Fibroblast of the conjunctiva (primary cell): ENCODE data around the gene SDK2.

Experiments used
- DNase-seq: peaks from one replicate; pipeline ENCODE4 v3.0.0-alpha.2; 2010; ENCODE audit warnings: low read depth

Gene SDK2

DNA sequence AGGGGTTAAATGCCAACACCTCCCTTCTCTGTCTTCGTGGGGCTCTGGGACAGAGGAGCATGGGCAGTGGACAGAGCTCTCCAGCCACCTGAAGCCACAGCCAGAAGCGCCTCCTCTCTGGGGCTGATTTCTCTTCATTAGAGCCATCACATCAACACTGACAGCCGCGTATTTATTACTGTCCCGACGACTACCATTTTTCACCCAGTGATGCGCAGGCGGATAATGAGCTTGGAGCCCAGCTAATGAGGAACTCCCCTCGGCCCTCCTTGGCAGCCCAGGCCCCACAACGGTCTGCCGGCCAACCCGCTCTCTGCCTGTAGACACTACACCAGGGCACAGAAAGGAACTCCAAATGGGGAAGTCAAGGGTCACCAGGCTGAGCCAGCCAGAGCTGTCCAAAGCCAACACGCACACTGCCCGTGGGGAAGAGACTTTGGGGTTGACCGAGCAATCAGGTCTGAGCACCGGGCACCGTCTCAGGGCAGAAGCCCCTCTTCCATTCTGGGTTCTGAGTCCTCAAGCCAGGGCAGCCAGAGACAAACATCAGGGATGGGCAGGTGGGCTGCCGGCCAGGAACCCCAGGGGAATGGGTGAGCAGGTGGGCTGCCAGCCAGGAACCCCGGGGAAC lies 13.2 kb downstream of the SDK2 start:
- no peak for DNase-seq

DNA sequence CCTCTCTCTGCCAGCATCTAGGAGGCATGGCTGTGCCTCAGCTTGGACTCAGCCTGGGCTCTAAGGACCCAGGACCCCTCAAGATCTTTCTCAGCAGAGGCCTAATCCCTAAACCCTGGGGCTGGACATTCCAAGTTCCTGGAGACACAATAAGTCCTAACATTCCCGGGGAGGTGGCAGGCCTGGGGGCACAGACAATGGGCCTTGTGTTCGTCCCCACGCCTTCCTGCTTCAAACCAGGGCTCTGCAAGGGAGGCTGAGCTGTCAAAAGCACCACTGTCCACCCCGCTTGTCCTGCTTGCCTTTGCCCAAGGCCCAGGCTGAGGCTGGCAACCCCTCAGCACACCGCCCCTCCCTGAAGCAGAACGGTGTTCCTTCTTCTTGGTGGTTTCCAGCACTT lies 13.7 kb downstream of the SDK2 start:
- DNase-seq: no peak

GRCh38 chr17:73628642-73629552 lies 15.3 kb downstream of the SDK2 start:
- DNase-seq: no peak

- no peak for DNase-seq
Measured at GRCh38 chr17:73625991-73626673, 18.1 kb downstream of the SDK2 start.

- DNase-seq: no peak
Measured at GRCh38 chr17:73625006-73625405, 19.2 kb downstream of the SDK2 start.

- DNase-seq: no peak
Measured at GRCh38 chr17:73624496-73624988, 19.7 kb downstream of the SDK2 start.

GRCh38 chr17:73623818-73624217 lies 20.4 kb downstream of the SDK2 start:
- DNase-seq: no peak

GRCh38 chr17:73623247-73623646 lies 21.0 kb downstream of the SDK2 start:
- no peak for DNase-seq

- DNase-seq: no peak
Measured at GRCh38 chr17:73622381-73622780, 21.9 kb downstream of the SDK2 start.

- no peak for DNase-seq
Measured at GRCh38 chr17:73621685-73622084, 22.6 kb downstream of the SDK2 start.

DNA sequence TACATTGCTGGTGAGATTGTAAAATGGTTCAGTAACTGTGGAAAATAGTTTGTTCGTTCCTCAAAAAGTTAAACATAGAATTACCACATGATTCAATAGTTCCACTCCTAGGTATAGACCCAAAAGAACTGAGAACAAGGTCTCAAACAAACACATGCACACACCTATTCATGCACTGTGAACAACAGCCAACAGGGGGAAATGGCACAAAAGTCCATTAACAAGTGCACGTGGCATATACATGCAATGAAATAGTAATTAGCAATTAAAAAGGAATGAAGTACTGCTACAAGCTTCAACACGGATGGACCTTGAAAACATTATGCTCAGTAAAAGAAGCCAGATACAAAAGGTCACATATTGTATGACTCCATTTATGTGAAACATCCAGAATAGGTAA lies 23.8 kb downstream of the SDK2 start:
- DNase-seq: no peak

GRCh38 chr17:73617501-73617900 lies 26.7 kb downstream of the SDK2 start:
- DNase-seq: no peak

DNA sequence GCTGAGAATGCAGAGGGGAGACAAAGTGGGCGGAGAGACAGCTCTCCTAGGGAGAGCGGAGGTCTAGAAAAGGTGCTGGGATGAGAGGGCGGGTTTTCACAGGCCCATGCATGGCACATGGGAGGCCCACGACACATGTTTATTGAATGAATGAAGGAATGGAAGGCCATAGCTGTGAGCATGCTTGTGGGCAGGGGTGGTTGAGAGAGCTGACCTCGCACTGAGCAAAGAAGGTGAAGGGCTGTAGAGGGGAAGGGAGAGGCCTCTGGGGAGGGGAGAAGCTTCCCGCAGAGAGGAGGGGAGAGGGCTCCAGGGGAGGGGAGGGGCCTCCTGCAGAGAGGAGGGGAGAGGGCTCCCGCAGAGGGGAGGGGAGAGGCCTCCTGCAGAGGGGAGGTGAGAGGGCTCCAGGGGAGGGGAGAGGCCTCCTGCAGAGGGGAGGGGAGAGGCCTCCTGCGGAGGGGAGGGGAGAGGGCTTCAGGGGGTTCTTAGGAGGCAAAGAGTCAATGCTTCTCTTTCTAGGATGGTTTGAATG lies 27.3 kb downstream of the SDK2 start:
- no peak for DNase-seq

DNA sequence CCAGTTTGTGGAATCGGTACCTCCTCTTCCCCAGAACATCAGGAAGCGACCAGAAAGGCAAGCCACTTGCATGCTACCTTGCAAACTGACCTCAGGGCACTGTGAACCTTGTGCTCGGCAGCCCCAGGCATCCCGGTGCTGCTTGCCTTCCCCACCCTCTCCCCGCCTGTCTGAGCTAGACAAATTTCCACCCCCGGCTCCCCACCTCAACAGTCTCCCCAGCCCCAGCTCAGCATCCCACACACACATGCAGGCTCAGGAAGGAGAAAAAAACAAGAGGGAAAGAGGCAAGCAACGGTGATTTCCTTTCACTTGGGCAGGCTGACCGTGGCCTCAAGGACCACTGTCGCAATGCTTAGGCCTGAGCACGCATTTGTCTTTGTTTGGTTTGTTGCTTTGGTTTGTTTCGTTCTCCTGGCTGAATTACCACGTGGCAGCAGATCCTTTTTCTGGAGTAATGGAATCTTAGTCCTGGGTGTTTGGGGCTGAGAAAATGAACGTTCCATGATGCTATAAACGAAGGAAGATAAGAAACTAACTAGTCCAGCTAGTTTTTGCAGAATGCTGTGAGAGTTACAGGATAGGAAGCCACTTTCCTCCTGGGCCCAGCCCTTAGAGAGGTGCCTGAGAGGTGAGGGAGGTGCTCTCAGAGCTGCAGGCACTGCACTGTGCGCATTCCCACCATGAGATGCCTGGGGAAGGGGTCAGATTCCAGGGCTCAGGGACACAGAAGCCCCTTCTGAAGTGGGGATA lies 27.9 kb downstream of the SDK2 start:
- DNase-seq: no peak

DNA sequence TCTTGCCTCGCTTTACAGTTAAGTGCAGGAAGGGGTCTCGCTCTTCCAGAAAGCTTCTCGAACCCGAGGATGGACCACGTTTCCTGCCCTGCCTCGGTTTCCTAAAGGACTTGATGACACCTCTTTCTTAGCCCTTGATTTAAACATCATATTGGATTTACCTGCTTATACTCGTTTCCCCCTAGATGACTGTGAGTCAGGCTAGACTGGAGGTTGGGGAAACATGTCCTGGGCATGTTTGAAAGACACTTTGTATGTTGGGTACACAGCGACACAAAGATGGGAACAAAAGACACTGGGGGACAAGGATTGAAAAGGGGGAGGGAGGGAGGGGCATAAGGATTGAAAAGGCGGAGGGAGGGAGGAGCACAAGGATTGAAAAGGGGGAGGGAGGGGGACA lies 30.0 kb downstream of the SDK2 start:
- DNase-seq: no peak

DNA sequence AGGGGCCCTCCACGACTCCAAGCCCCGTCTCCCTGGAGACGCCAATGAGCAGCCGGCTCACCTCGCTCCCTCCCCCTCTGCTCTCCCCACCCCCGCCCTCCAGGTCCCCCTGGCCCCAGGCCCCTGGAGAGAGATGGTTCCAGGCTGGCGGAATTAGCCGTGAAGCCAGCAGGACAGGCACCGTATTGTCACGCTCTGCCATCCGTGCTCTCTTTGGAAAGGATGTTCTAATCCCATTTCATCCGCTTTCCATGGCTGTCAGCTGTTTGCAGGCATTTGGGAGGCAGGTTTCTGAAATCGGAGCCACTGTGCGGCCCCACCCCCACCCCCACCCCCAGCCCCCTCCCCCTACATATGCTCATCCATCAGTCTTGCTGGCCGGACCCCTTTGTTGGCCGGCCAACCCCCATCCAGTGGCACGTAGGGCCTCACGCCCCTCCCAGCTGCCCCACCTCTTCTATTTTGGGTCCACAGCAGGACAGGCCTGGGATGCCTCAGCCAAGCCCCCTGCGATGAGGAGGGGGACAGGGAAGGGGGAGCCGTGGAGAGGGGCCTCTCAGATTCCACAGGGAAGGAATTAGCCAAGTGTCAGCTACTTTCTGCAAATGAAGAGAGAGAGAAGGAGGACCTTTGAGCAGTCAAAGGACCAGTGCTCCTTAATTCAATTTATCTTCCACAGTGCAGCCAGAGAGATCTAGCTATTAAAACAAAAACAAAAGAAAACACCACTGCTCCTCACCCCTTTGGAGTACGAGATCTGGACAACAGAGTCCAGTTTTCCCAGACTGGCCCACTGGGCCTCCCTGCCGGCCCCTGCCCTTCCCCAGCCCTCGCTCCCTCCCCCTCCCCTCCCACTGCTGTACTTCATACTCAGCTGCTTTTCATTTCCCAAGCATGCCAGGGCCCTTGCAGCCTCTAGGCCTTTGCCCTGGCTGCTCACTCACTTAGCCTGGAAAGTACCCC lies 30.7 kb downstream of the SDK2 start:
- DNase-seq: no peak

DNA sequence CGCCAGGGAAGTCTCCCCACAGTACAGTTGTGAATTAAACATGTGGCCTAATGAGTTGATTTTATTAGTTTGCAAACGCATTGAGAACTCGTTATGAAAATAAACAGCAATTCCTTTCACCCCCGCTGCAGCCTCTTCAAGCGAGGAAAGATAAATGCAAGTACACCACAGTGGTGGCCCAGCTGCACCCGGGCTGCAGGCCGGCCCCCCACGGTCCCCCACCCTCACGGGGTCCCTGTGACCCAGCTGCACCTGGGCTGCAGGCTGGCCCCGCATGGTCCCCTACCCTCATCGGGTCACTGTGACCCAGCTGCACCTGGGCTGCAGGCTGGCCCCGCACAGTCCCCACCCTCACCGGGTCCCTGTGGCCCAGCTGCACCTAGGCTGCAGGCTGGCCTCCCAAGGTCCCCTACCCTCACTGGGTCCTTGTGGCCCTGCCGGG lies 32.2 kb downstream of the SDK2 start:
- no peak for DNase-seq

DNA sequence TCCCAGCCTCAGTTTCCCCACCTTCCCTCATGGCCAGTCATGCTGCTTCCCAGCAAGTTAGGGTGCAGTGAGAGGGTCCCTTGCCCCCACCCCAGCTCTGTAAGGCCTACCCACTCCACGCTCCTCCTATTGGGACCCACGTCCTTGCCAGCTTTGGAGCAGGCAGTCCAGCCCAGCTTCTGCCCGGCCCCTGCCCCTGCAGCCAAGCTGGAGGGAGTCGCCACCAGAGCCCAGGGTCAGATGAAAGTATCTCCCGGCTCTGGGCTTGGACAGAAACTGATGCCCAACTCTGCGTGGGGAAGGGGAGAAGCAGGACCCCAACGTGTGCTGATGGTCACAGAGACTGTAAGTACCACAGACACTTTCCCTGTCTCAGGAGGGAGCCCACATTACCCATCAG lies 32.6 kb downstream of the SDK2 start:
- DNase-seq: no peak

GRCh38 chr17:73610331-73610911 lies 33.8 kb downstream of the SDK2 start:
- DNase-seq: no peak

GRCh38 chr17:73609758-73610157 lies 34.5 kb downstream of the SDK2 start:
- no peak for DNase-seq
